ENCODE data around the gene PLEKHM2.

PLEKHM2 gene

DNA sequence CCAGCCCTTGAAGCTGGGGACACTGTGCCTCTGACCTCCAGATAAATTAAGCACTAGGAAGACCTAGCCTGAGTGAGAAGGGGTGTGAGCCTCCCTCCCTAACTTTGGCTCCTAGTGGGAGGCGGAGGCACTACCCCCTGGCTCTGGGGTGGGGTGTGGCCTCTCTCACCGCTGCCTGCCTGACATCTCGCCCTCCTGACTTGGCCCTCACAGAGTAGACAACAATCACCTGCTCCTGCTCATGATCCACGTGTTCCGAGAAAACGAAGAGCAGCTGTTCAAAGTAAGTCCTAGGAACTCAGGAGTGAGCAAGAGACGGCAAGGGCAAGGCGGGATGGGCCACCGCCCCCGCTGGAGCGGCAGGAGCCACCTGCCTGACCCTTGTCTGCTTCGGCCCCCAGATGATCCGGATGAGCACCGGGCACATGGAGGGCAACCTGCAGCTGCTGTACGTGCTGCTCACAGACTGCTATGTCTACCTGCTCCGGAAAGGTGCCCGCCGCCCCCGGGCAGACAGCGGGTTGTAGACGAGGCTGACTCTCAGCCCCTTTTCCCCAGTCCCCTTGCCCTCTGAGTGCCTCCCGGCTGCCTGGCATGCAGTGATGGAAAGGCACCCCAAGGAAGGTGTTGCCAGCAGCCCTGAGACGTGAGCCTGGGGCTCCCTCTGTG is 43.9 kb downstream of the PLEKHM2 start:
- no peaks in the 10 kb centered on the region for H3K4me1 ChIP-seq
- DNase-seq = no peak
- no peaks in the 10 kb centered on the region for H3K27me3 ChIP-seq
- no peak overlapping the region for H3K27ac ChIP-seq
- no peak overlapping the region for H3K4me3 ChIP-seq
- TF ChIP-seq, protein P1, sequence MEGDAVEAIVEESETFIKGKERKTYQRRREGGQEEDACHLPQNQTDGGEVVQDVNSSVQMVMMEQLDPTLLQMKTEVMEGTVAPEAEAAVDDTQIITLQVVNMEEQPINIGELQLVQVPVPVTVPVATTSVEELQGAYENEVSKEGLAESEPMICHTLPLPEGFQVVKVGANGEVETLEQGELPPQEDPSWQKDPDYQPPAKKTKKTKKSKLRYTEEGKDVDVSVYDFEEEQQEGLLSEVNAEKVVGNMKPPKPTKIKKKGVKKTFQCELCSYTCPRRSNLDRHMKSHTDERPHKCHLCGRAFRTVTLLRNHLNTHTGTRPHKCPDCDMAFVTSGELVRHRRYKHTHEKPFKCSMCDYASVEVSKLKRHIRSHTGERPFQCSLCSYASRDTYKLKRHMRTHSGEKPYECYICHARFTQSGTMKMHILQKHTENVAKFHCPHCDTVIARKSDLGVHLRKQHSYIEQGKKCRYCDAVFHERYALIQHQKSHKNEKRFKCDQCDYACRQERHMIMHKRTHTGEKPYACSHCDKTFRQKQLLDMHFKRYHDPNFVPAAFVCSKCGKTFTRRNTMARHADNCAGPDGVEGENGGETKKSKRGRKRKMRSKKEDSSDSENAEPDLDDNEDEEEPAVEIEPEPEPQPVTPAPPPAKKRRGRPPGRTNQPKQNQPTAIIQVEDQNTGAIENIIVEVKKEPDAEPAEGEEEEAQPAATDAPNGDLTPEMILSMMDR (IDR thresholded peaks at IDR 0.05) = no peak
- intact Hi-C loops (cut with DNase I; ENCODE audit: low total_unique reads) = no loop called here
- H3K36me3 ChIP-seq = peaks cover 78 to 98% (median 95%) of the 10 kb centered on the region in 3 donors
- H3K9me3 ChIP-seq = no peaks in the 10 kb centered on the region

DNA sequence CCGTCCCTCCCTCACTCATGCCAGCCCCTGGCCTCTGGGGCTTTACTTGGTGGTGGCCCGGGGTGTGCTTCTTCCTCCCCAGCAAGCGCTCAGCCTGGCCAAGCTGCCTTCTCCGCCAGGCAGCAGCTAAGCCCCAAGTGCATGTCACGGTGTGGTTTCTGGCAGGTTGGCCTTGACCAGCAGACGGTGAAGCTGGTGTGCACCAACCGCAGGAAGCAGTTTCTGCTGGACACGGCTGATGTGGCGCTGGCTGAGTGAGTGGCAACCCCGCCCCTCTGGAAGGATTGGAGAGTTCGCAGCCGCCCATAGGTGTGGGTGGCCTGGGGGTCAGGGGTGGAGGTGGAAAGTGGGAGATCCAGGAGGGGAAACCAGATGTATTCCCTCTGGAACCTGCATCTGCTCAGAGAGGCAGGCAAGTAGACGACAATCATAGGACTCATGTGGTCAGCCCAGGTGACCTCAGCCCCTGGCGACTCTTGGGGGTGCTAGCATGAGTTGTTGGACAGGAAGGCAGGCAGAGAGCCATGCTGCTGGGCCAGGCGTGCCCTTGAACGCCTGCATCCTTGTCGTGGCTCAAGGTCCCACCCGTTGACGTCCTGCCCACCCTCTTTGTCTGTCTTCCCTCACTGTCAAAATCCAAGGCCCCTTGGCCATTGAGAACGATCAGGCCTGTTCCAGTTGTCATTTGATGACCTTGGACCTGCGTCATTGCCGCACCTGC is 45.0 kb downstream of the PLEKHM2 start:
- DNase-seq = no peak
- no peak overlapping the region for H3K27ac ChIP-seq

DNA sequence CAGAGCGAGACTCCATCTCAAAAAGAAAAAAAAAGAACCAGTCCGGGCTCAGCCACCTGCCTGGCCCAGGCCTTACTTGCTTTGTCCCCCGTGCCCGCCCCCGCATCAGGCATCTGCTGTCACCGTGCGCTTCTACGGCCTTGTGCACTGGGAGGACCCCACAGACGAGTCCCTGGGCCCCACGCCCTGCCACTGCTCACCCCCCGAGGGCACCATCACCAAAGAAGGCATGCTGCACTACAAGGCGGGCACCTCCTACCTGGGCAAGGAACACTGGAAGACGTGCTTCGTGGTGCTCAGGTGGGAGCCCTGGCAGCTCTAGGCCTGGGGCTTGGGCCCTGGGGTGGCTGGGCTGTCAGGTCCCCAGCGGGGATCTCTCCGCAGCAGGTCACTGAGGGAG is 46.3 kb downstream of the PLEKHM2 start:
- DNase-seq = no peak
- H3K4me3 ChIP-seq = no peak overlapping the region
- H3K27me3 ChIP-seq = no peaks in the 10 kb centered on the region
- intact Hi-C loops (cut with DNase I; ENCODE audit: low total_unique reads) = loop anchor here (5.0 kb wide), 1 partner anchor 133 kb away; no protein-coding TSS in a partner anchor
- H3K27ac ChIP-seq = no peak overlapping the region
- peaks cover 89 to 100% (median 99%) of the 10 kb centered on the region in 3 donors for H3K36me3 ChIP-seq
- TF ChIP-seq, protein P1 (IDR thresholded peaks at IDR 0.05) = no peak
- no peaks in the 10 kb centered on the region for H3K9me3 ChIP-seq
- peaks cover 0 to 6% (median under 1%) of the 10 kb centered on the region in 4 donors for H3K4me1 ChIP-seq

More for the DNA sequence above, 45.0 kb downstream of the PLEKHM2 start:
- Histone ChIP-seq H3K4me3 (no peak overlapping the region), H3K4me1 (no peaks in the 10 kb centered on the region), H3K9me3 (no peaks in the 10 kb centered on the region), H3K36me3 (peaks cover 86 to 98% (median 97%) of the 10 kb centered on the region in 3 donors), H3K27me3 (no peaks in the 10 kb centered on the region)
- intact Hi-C loops (cut with DNase I; ENCODE audit: low total_unique reads) = no loop called here
- TF ChIP-seq, protein P1 (IDR thresholded peaks at IDR 0.05) = no peak

DNA sequence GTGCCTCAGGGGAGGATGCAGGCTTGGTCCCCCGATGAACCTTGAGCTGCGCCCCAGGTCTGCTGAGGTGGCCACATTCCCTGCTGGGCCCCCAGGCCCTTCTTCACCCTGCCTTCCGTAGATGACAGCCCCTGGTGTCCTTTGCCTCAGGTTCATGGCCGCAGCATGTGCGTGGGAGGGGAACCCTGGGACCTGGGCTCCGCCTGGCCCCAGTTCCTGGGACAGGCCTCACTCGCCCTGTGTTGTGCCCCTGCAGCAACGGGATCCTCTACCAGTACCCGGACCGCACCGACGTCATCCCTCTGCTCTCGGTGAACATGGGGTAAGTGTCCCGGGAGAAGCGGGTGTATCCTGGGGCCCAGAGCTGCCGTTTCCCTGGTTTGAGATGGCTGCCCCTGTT is 46.8 kb downstream of the PLEKHM2 start:
- TF ChIP-seq, protein P1 (IDR thresholded peaks at IDR 0.05) = no peak
- Histone ChIP-seq H3K9me3 (no peaks in the 10 kb centered on the region), H3K27me3 (no peaks in the 10 kb centered on the region), H3K4me1 (peaks cover 0 to 11% (median 6%) of the 10 kb centered on the region in 4 donors), H3K36me3 (peaks cover 84 to 97% (median 94%) of the 10 kb centered on the region in 3 donors), H3K4me3 (no peak overlapping the region), H3K27ac (no peak overlapping the region)
- DNase-seq = no peak
- intact Hi-C loops (cut with DNase I; ENCODE audit: low total_unique reads) = loop anchor here (5.0 kb wide), 1 partner anchor 134 kb away; no protein-coding TSS in a partner anchor

DNA sequence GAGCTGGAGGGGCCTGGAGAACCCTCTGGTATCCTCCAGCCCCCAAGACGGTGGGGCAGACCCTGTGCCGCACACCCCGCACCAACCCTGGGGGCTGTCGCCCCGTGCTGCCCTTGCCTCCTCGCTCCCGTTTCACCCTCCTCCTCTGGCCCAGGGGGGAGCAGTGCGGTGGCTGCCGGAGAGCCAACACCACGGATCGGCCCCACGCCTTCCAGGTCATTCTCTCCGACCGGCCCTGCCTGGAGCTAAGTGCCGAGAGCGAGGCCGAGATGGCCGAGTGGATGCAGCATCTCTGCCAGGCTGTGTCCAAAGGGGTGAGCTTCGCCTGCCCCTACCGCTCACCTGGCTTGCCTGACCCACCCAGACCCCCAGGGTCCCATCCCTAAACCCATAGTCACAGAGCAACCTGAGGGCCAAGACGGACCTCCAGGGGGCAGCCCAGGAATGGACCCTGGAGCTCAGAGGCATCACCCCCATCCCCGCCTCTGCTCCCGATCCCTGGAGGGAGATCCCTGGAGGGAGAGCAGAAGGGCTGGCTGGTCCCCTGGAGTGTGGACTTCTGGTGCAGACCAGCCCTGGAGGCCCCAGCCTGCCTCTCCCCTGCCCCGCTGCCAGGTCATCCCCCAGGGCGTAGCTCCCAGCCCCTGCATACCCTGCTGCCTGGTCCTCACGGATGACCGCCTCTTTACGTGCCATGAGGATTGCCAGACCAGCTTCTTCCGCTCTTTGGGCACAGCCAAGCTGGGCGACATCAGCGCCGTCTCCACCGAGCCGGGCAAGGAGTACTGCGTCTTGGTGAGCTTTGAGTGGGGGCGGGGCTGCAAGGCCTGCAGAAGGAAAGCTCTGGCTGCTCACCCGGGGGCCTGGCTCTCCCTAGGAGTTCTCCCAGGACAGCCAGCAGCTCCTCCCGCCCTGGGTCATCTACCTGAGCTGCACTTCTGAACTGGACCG is 47.9 kb downstream of the PLEKHM2 start:
- TF ChIP-seq, protein P1 (IDR thresholded peaks at IDR 0.05) = no peak
- H3K27ac ChIP-seq = no peak overlapping the region
- H3K4me3 ChIP-seq = no peak overlapping the region
- no peaks in the 10 kb centered on the region for H3K27me3 ChIP-seq
- H3K9me3 ChIP-seq = no peaks in the 10 kb centered on the region
- H3K4me1 ChIP-seq = peaks cover 0 to 22% (median 16%) of the 10 kb centered on the region in 4 donors
- intact Hi-C loops (cut with DNase I; ENCODE audit: low total_unique reads) = loop anchor here (5.0 kb wide), 1 partner anchor 135 kb away; no protein-coding TSS in a partner anchor
- no peak for DNase-seq
- peaks cover 73 to 86% (median 83%) of the 10 kb centered on the region in 3 donors for H3K36me3 ChIP-seq
